ENCODE data around the gene FAM83E.

FAM83E gene

GRCh38 chr19:48606463-48607358 lies 8.2 kb downstream of the FAM83E start, which contains the start of gene SPACA4:
Gene SPACA4 (plus strand): TSS chr19:48606742. CDS start chr19:48606979, 237 bp downstream.
- TF ChIP-seq CTCF (IDR thresholded peaks at IDR 0.05; ENCODE audit: control insufficient read depth, extremely low read depth, insufficient read depth): no peak
- DNase-seq (ENCODE audit: low read depth): no peak
- no peak within 1 kb of the TSS for H3K4me3 ChIP-seq (ENCODE audit: low read depth, low read length)

- H3K4me3 ChIP-seq (ENCODE audit: low read depth, low read length): no peak overlapping the region
- DNase-seq (ENCODE audit: low read depth): no peak
- TF ChIP-seq CTCF (IDR thresholded peaks at IDR 0.05; ENCODE audit: control insufficient read depth, extremely low read depth, insufficient read depth): no peak
Measured at GRCh38 chr19:48603850-48604249, 11.0 kb downstream of the FAM83E start.

- no peak for TF ChIP-seq CTCF (IDR thresholded peaks at IDR 0.05; ENCODE audit: control insufficient read depth, extremely low read depth, insufficient read depth)
- DNase-seq (ENCODE audit: low read depth): no peak
- H3K4me3 ChIP-seq (ENCODE audit: low read depth, low read length): no peak overlapping the region
Measured at GRCh38 chr19:48603449-48603848, 11.4 kb downstream of the FAM83E start.

- TF ChIP-seq CTCF (IDR thresholded peaks at IDR 0.05; ENCODE audit: control insufficient read depth, extremely low read depth, insufficient read depth): no peak
- H3K4me3 ChIP-seq (ENCODE audit: low read depth, low read length): no peak overlapping the region
- no peak for DNase-seq (ENCODE audit: low read depth)
Measured at GRCh38 chr19:48603001-48603400, 11.9 kb downstream of the FAM83E start.

- DNase-seq (ENCODE audit: low read depth): no peak
- TF ChIP-seq CTCF (IDR thresholded peaks at IDR 0.05; ENCODE audit: control insufficient read depth, extremely low read depth, insufficient read depth): no peak
Measured at GRCh38 chr19:48600679-48601417, 14.0 kb downstream of the FAM83E start.

GRCh38 chr19:48598996-48599700 lies 15.7 kb downstream of the FAM83E start:
- TF ChIP-seq CTCF (IDR thresholded peaks at IDR 0.05; ENCODE audit: control insufficient read depth, extremely low read depth, insufficient read depth): no peak
- no peak overlapping the region for H3K4me3 ChIP-seq (ENCODE audit: low read depth, low read length)
- DNase-seq (ENCODE audit: low read depth): no peak

More at GRCh38 chr19:48600679-48601417, 14.0 kb downstream of the FAM83E start:
- no peak overlapping the region for H3K4me3 ChIP-seq (ENCODE audit: low read depth, low read length)

Data from LNCaP clone FGC (cell line).